PC-9 (cell line): ENCODE data around the gene TNK2.

Source experiments
- CTCF ChIP-seq: fragments of 200-600 bp; sonication (generic); conservative IDR thresholded peaks from 2 replicates; pipeline ENCODE4 v1.6.1; 2017; ENCODE audit warnings: mixed run types, antibody characterized with exemption, mild to moderate bottlenecking, moderate library complexity
- EZH2 ChIP-seq: fragments of 200-600 bp; sonication (generic); IDR thresholded peaks from 2 replicates; pipeline ENCODE4 v1.8.0; 2017; ENCODE audit warnings: antibody characterized with exemption, low read depth

- TF ChIP-seq CTCF (no peak), EZH2 (no peak)
These were observed 1.5 kb upstream of the TNK2 start for GRCh38 chr3:195909644-195910498.
